K562 (cell line): ENCODE data around the gene CLSTN2. TPM values are rescaled to one million over a fixed set of nuclear protein-coding genes. Genes with fewer than 3 reads are reported as not detected.

Experiments used
- ATAC-seq: fragments of 200-7000 bp; cut with Tn5 transposase; 3 replicates; pipeline ENCODE4 v1.9.1; 2020; ENCODE audit warnings: moderate library complexity
- BruUV-seq: library from RNA; stranded (reverse); fragments of 400-500 nt; replicated peaks from 2 replicates; lab custom pipeline; 2021; lab: Mats Ljungman, UMichigan
- CTCF ChIA-PET: fragments of 300-600 bp; formaldehyde crosslinking; extraction: SDS; loops from one replicate; lab custom pipeline; 2021; ENCODE audit warnings: low intra/inter-chr PET ratio; lab: Yijun Ruan, JAX
- POLR2A ChIA-PET: fragments of 300-600, 350-650 bp; sonication (Branson Sonifier 250); formaldehyde crosslinking; extraction: SDS; loops from one replicate; lab custom pipeline; 2021; ENCODE audit warnings: antibody characterized with exemption, inconsistent platforms; lab: Yijun Ruan, JAX
- DNase-seq, 4 experiments: peaks; one replicate each; pipeline versions ENCODE4 v3.0.0 to v3.0.0-alpha.2; 2011 to 2018; ENCODE audit warnings: low spot score in 3 of 4, mixed read lengths in 3 of 4; ENCODE audit errors: extremely low read depth in 1 of 4
- FAIRE-seq: peaks from 2 replicates; lab custom pipeline; 2011; peaks lifted over from hg19 to GRCh38; lab: Jason Lieb, UNC
- H2AFZ ChIP-seq: 2 replicates; pipeline ENCODE4 v1.6.0; 2011; ENCODE audit warnings: low read depth, low read length, control low read depth, inconsistent platforms
- H3K27ac ChIP-seq: fragments of 200-600 bp; 3 replicates; pipeline ENCODE4 v1.8.0; 2011; ENCODE audit warnings: low read depth, mild to moderate bottlenecking, control low read depth, inconsistent platforms, low read length, moderate library complexity, mixed read lengths; ENCODE audit errors: extremely low read depth
- H3K27me3 ChIP-seq, 2 experiments: fragments of 300-600 bp in 1 of 2; 2 replicates in 1 of 2; 3 replicates in 1 of 2; pipeline versions ENCODE4 v1.6.0 to v1.8.0; 2011; ENCODE audit warnings: inconsistent platforms in 2 of 2, low read length in 2 of 2, mild to moderate bottlenecking in 1 of 2, mixed read lengths in 1 of 2, moderate library complexity in 1 of 2; ENCODE audit not compliant: control insufficient read depth in 2 of 2, insufficient read depth in 2 of 2
- H3K36me3 ChIP-seq: fragments of 300-600 bp; 3 replicates; pipeline ENCODE4 v1.8.0; 2011; ENCODE audit warnings: mild to moderate bottlenecking, low read length, inconsistent platforms; ENCODE audit not compliant: control insufficient read depth, insufficient read depth
- H3K4me1 ChIP-seq, 2 experiments: fragments of 200-600 bp in 1 of 2; replicated peaks in 1 of 2; 2 replicates in 1 of 2; 3 replicates in 1 of 2; pipeline versions ENCODE4 v1.5.1 to v1.8.0; 2011; ENCODE audit warnings: inconsistent platforms in 2 of 2, low read length in 2 of 2, mild to moderate bottlenecking in 1 of 2, mixed read lengths in 1 of 2, moderate library complexity in 1 of 2; ENCODE audit not compliant: control insufficient read depth in 2 of 2, insufficient read depth in 2 of 2
- H3K4me2 ChIP-seq: 2 replicates; pipeline ENCODE4 v1.6.1; 2011; ENCODE audit warnings: low read length, control low read depth, inconsistent platforms, mixed read lengths; ENCODE audit not compliant: insufficient read depth
- H3K4me3 ChIP-seq: fragments of 200-600 bp; sonication (generic), shearing (Covaris generic); 2 replicates; pipeline ENCODE4 v1.5.1; 2016; ENCODE audit warnings: control low read depth, inconsistent platforms
- H3K79me2 ChIP-seq: fragments of 200-600 bp; 3 replicates; pipeline ENCODE4 v1.8.0; 2011; ENCODE audit warnings: low read length, inconsistent platforms; ENCODE audit not compliant: control insufficient read depth, insufficient read depth
- H3K9ac ChIP-seq, 2 experiments: 2 replicates each; pipeline versions ENCODE4 v1.6.0 to v1.6.1; 2011; ENCODE audit warnings: low read depth in 2 of 2, low read length in 2 of 2, control low read depth in 1 of 2, inconsistent platforms in 1 of 2, mild to moderate bottlenecking in 1 of 2, mixed read lengths in 1 of 2; ENCODE audit not compliant: insufficient read depth in 1 of 2
- H3K9me1 ChIP-seq: one replicate; pipeline ENCODE4 v1.6.0; 2011; ENCODE audit warnings: inconsistent platforms, mild to moderate bottlenecking, low read length, moderate library complexity; ENCODE audit not compliant: control insufficient read depth, insufficient read depth
- H3K9me3 ChIP-seq: replicated peaks from 2 replicates; pipeline ENCODE4 v1.5.1; 2011; ENCODE audit warnings: low read depth, low read length, inconsistent platforms; ENCODE audit not compliant: control insufficient read depth, insufficient read depth
- H4K20me1 ChIP-seq: replicated peaks from 2 replicates; pipeline ENCODE4 v1.6.1; 2011; ENCODE audit warnings: low read length, inconsistent platforms, mixed read lengths; ENCODE audit not compliant: control insufficient read depth, insufficient read depth
- BRF2 ChIP-seq: IDR thresholded peaks from 3 replicates; pipeline ENCODE4 v1.6.1; 2011; ENCODE audit warnings: borderline replicate concordance, mild to moderate bottlenecking; ENCODE audit not compliant: insufficient read length, insufficient read depth
- ETV6 ChIP-seq, 3 experiments: fragments of 150-350 bp in 1 of 3; sonication (generic) in 1 of 3; formaldehyde crosslinking in 1 of 3; IDR thresholded peaks; 2 replicates each; pipeline versions ENCODE4 v1.6.1 to v1.8.0; 2014 to 2022; ENCODE audit warnings: borderline replicate concordance in 2 of 3, low read depth in 2 of 3, antibody characterized with exemption in 1 of 3, low read length in 1 of 3, mild to moderate bottlenecking in 1 of 3, missing genetic modification reagents in 1 of 3
- EWSR1 ChIP-seq: fragments of 450-650 bp; IDR thresholded peaks from 2 replicates; pipeline ENCODE4 v1.6.1; 2018; ENCODE audit warnings: borderline replicate concordance, mild to moderate bottlenecking, low read depth, moderate library complexity; ENCODE audit not compliant: partially characterized antibody
- GMEB1 ChIP-seq: fragments of 250-450 bp; sonication (Bioruptor Pico); IDR thresholded peaks from 2 replicates; pipeline ENCODE4 v1.4.0; 2020; ENCODE audit warnings: mild to moderate bottlenecking
- NKRF ChIP-seq: fragments of 450-650 bp; IDR thresholded peaks from 2 replicates; pipeline ENCODE4 v1.6.1; 2016; ENCODE audit warnings: borderline replicate concordance
- RBFOX2 ChIP-seq: fragments of 200-400 bp; formaldehyde crosslinking; IDR thresholded peaks from 2 replicates; pipeline ENCODE4 v1.6.1; 2017; ENCODE audit warnings: low read depth, mild to moderate bottlenecking, low read length, moderate library complexity
- SNIP1 ChIP-seq: fragments of 450-650 bp; IDR thresholded peaks from 2 replicates; pipeline ENCODE4 v1.7.1; 2017; ENCODE audit warnings: low read depth, mild to moderate bottlenecking
- SRSF1 ChIP-seq: fragments of 200-400 bp; formaldehyde crosslinking; IDR thresholded peaks from 2 replicates; pipeline ENCODE4 v1.6.1; 2017; ENCODE audit warnings: mild to moderate bottlenecking, low read depth, low read length, moderate library complexity
- TEAD4 ChIP-seq, 2 experiments: sonication (generic) in 1 of 2; formaldehyde crosslinking in 1 of 2; IDR thresholded peaks; 2 replicates each; pipeline versions ENCODE4 v1.6.1 to v1.8.0; 2012 to 2022; ENCODE audit warnings: borderline replicate concordance in 1 of 2, inconsistent platforms in 1 of 2, low read length in 1 of 2, mild to moderate bottlenecking in 1 of 2, missing genetic modification reagents in 1 of 2
- ZNF408 ChIP-seq: fragments of 250-450 bp; sonication (Bioruptor Pico); IDR thresholded peaks from 2 replicates; pipeline ENCODE4 v1.4.0; 2020; ENCODE audit warnings: low read depth, mild to moderate bottlenecking, moderate library complexity
- ZNF644 ChIP-seq: fragments of 200-800 bp; sonication (Bioruptor generic); IDR thresholded peaks from 2 replicates; pipeline ENCODE4 v1.6.1; 2016; ENCODE audit warnings: low read depth, missing genetic modification characterization, missing compliant biosample characterization
- ZNF79 ChIP-seq: fragments of 250-450 bp; sonication (Bioruptor Pico); IDR thresholded peaks from 2 replicates; pipeline ENCODE4 v1.4.0; 2020; ENCODE audit warnings: low read depth, mild to moderate bottlenecking, moderate library complexity
- WGBS: fragments of 100-300 bp; shearing (Covaris generic); methylation state at CpG from one replicate; pipeline ENCODE4 v1.1.6; 2016; ENCODE audit warnings: low coverage, mixed read lengths; ENCODE audit not compliant: insufficient coverage; ENCODE audit errors: missing lambda C conversion rate; 5-methylcytosine and 5-hydroxymethylcytosine counted together
- in situ Hi-C: fragments of 300-500 bp; cut with MboI; formaldehyde crosslinking; loops from 4 replicates; pipeline ENCODE4 v1.15.0; 2018; ENCODE audit warnings: inconsistent platforms, mixed read lengths
- intact Hi-C: fragments of 100-400 bp; cut with micrococcal nuclease; formaldehyde crosslinking; loops from 2 replicates; pipeline ENCODE4 v1.14.2; 2022
- polyA plus RNA-seq, 8 experiments: library from polyadenylated mRNA; depleted of rRNA in 4 of 8; stranded (reverse) in 5 of 8; unstranded in 3 of 8; fragments of >200 nt; fragmentation: Nextera tagmentation in 2 of 8; fragmentation: Illumina TruSeq in 1 of 8; extraction: Ambion mirVana in 2 of 8; extraction: Trizol in 1 of 8; gene quantifications; 2 replicates each; pipeline versions ENCODE4 v1.2.1 to v1.2.3, GENCODE V29; 2011 to 2014; ENCODE audit warnings: inconsistent platforms in 1 of 8, missing spikeins in 1 of 8
- total RNA-seq, 7 experiments: library from RNA; depleted of rRNA in 6 of 7; stranded (reverse); fragments of >200 nt in 6 of 7; fragmentation: Illumina TruSeq in 2 of 7; extraction: Trizol in 2 of 7; gene quantifications; 2 replicates each; pipeline versions ENCODE4 v1.2.1 to v1.2.3, GENCODE V29; 2011 to 2021; ENCODE audit warnings: low replicate concordance in 1 of 7
- TF ChIP-seq, protein P1 (sequence below): sonication (generic); formaldehyde crosslinking; IDR thresholded peaks from 2 replicates; pipeline ENCODE4 v1.8.1; 2023; ENCODE audit warnings: mild to moderate bottlenecking, missing genetic modification reagents

The CLSTN2 gene
- total and polyA plus RNA-seq, 9 of the 15 experiments (the other 6 are each of a cell fraction or from before 2014, with no cell fraction given): 0.02 to 0.04 (median 0.04) TPM; not detected in 6

DNA sequence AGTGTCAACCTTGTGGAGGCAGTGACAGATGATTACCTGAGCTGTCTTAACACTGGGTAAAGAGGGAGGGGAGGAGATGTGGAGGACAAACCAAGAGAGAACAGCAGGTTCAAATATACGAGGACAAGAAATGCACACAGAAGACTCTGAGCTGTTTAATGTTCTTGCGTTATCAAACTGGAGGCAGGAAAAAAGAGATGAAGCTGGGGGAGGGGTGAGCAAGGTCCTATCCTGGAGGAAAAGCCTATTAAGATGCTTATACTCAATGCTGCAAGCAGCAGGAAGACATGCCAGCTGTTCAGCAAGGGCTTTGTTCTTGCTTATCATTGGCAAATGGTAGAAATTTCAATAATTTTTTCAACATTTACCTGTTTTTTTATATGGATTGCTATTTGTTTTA is 397.1 kb downstream of the CLSTN2 start:
- intact Hi-C loops (no loop called here), in situ Hi-C loops (no loop called here)
- no peak overlapping the region for H3K4me3 ChIP-seq
- H3K27ac ChIP-seq: no peak overlapping the region
- ATAC-seq (no peak), FAIRE-seq (no peak), DNase-seq (no peak)
- no peaks in the 10 kb centered on the region for H3K9me1 ChIP-seq
- no peaks in the 10 kb centered on the region for H3K36me3 ChIP-seq
- H2AFZ ChIP-seq: no peak overlapping the region
- H3K79me2 ChIP-seq: no peaks in the 10 kb centered on the region
- H3K27me3 ChIP-seq: peaks cover 0 to 5% of the 10 kb centered on the region in 2 experiments; a peak in 1 of 5 replicates
- ChIA-PET POLR2A (interaction anchor here (0.6 kb wide), 1 partner anchor 15 kb away, joined by 3 read pairs; no protein-coding TSS in a partner anchor), CTCF (no interaction called here)
- 0% methylated on average over 2 of the region's 2 CpGs for WGBS
- no peak overlapping the region for H3K9ac ChIP-seq
- no peaks in the 10 kb centered on the region for H4K20me1 ChIP-seq
- H3K4me2 ChIP-seq: no peak overlapping the region
- H3K4me1 ChIP-seq: peaks cover 0 to 7% of the 10 kb centered on the region in 2 experiments; a peak in 2 of 5 replicates
- BruUV-seq: no TSS peak
- H3K9me3 ChIP-seq: no peaks in the 10 kb centered on the region
- TF ChIP-seq ZNF79: no peak
- no peak for TF ChIP-seq ZNF644
- TF ChIP-seq SNIP1: no peak
- no peak for TF ChIP-seq EWSR1
- no peak for TF ChIP-seq ETV6 (IDR thresholded peaks at IDR 0.05; ENCODE audit: borderline replicate concordance in 1 of 2, low read depth in 2 of 2, low read length in 1 of 2)
- no peak for TF ChIP-seq ETV6 (CRISPR knock-in tag; IDR thresholded peaks at IDR 0.05; ENCODE audit: borderline replicate concordance)
- TF ChIP-seq TEAD4 (IDR thresholded peaks at IDR 0.05; ENCODE audit: low read length): no peak
- no peak for TF ChIP-seq TEAD4 (CRISPR knock-in tag; IDR thresholded peaks at IDR 0.05; ENCODE audit: borderline replicate concordance)
- no peak for TF ChIP-seq RBFOX2
- TF ChIP-seq, protein P1, sequence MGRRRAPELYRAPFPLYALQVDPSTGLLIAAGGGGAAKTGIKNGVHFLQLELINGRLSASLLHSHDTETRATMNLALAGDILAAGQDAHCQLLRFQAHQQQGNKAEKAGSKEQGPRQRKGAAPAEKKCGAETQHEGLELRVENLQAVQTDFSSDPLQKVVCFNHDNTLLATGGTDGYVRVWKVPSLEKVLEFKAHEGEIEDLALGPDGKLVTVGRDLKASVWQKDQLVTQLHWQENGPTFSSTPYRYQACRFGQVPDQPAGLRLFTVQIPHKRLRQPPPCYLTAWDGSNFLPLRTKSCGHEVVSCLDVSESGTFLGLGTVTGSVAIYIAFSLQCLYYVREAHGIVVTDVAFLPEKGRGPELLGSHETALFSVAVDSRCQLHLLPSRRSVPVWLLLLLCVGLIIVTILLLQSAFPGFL (CRISPR knock-in tag): no peak
- no peak for TF ChIP-seq NKRF
- no peak for TF ChIP-seq SRSF1
- no peak for TF ChIP-seq ZNF408
- no peak for TF ChIP-seq GMEB1 (CRISPR knock-in tag)
- TF ChIP-seq BRF2: no peak
